NCI-H2107 treated with DMSO at 0.1 percent for 48 hours (cell line): ENCODE results near the gene ALOX12.
A peak's percentile ranks its signal among the peaks of the same experiment; 100 is the strongest.
"Not testable (repeated sequence)": the region's sequence is repeated elsewhere in the genome, so short reads cannot be mapped to it uniquely, and the experiment has no call there.

Experiments
- DNase-seq: peaks from one replicate; lab custom pipeline; 2025; ENCODE audit not compliant: unreplicated experiment; lab: John Stamatoyannopoulos, UW

ALOX12 gene

DNA sequence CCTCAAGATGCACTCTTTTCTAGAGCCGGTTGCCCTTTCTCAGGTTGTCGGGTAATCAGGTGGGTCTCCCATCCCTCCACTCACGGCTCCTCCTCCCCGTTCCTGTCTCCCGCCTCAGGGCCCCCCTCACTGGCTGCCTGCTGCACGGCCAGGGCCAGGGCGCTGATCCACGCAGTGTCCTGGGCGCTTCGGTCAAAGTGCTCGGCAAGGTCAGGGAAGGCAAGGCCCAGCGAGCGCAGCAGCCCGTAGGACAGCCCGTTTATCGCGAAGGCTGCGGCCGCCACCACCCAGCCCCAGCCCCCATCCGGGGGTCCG, 47.3 kb downstream of the ALOX12 start:
- no peak for DNase-seq

DNA sequence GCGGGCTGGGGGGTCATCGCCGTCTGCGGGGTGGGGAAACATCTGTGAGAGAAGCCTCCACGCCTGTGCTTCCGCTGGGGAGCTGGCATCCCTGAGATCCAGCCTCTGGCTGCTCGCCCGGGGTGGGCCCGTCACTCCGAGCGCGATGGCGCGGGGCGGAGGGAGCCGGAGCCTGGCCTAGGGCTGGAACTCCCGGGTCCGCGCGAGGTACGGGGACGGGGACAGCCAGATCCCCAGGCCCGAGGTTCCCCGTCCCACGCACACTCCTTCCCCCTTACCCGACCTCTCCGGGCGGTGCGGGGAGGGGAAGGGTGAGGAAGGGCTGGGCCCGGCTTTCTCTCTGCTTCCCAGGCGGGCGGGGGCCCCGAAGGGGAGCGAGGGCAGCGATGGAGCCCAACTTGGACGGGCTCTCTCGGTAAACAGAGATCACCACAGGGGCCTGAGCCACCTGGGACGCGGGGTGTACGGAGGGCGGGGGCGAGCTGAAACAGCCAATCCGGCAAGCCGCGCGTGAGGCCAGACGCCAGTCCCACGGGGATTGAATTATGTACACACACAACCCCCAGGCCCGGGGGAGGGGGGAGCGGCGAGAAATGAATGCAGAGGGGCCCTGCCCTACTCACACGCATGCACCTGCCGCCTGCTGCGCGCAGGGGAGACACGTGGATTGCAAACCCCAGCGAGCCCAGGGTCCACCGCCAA, 47.8 kb downstream of the ALOX12 start, which contains the start of gene SLC16A11:
Gene SLC16A11 (minus strand): TSS at position 596 of the 702 bp plus-strand sequence. CDS start 579 bp downstream, at position 17.
- peak; percentile 55 for DNase-seq

DNA sequence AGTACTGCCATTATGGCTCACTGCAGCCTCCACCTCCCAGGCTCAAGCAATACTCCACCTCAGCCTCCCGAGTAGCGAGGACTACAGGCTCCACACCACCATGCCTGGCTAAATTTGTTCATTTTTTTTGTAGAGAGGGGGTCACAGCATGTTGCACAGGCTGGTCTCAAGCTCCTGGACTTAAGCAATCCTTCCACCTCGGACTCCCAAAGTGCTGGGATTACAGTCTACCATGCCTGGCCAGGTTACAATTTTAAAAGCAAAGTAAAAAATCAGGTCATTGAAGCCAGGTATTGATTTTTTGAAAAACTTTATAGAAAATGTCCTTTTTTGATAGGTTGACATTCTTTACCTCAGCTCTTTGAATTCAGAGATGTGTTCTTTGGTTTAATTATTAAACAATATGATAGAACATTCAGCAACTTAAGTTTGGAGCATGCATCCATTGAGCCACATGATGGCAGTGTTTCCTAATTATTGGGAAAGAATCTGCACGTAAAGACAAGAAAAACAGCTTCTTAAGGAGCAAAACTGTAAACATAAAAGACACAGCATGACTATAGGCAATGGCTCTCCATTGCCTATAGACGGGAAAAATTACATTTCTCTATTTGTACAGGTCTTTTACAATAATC, 49.8 kb downstream of the ALOX12 start:
- DNase-seq: peak; percentile 22

DNA sequence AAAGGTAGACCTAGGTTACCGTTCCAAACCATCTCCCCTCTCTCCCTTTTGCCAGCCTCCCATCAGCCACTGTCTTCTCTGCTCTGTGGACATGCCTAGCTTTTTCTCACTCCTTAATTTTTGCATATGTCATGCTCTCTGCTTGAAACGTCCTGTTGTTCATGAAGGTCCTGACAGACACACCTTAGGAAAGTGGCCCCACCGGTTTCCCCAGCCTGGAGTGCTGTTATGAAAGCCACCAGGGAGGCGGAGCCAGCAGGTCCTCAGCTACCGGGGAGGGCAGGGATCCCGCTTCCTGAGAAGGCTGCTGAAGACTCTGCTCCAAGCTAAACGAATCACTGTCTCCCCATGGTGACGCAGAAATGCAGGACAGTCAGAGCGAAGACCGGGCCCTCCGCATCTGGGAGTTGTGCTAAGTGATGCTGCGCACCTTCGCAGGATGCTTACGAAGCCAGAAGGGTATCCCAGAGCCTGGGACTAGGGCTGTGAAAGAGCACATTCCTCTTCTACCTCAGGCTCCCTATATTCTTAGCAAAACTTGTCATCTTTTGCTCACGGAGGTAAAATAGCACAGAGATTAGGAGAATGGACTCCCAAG, 50.4 kb downstream of the ALOX12 start:
- DNase-seq: no peak

DNA sequence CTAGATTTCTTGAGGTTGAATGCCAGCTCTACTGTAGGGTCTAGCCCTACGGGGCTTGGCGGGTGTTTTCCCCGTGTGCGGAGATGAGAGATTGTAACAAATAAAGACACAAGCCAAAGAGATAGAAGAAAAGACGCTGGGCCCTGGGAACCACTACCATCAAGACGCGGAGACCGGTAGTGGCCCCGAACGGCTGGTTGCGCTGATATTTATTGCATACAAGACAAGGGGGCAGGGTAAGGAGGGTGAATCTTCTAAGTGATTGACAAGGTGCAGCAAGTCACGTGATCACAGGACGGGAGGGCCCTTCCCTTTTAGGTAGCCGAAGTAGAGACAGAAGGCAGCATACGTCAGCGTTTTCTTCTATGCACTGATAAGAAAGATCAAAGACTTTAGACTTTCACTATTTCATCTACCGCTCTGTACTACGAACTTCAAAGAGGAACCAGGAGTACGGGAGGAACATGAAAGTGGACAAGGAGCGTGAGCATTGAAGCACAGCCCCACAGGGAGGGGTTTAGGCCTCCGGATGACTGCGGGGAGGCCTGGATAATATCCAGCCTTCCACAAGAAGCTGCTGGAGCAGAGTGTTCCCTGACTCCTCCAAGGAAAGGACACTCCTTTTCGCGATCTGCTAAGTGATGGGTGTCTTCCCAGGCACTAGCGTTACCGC, 51.0 kb downstream of the ALOX12 start:
- DNase-seq: not testable (repeated sequence)

DNA sequence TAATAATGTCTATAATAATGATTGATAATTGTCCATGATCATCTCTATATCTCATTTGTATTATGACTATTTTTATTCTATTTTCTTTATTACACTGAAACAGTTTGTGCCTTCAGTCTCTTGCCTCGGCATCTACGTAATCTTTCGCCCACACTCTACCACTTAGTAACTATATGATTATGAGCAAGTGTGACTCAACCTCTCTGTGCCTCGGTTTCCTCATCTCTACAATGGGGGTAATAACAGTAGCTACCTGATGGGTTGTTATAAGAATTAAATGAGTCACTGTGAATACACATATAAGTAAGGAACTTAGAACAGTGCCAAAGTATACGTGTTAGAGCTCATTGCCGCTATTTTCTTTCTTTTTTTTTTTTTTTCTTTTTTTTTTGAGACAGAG, 51.7 kb downstream of the ALOX12 start:
- no peak for DNase-seq

DNA sequence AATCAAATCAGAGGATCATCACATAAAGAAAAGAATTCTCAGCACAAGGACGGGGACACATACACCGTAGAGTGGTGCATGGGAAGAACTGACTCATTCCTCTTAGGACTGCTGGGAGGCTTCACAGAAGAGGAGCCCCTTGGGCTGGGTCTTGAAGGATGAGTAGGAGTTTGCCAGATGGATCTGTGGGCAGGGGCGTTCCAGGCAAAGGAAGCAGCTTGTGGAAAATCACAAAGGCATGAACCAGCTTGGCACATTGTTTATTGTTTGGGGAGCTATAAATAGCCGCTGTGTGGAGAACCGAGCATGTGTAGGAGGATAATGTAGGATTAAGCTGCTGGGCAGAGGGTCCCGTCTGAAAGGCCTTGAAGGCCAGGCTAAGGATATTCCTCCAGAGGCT, 53.1 kb downstream of the ALOX12 start:
- no peak for DNase-seq

DNA sequence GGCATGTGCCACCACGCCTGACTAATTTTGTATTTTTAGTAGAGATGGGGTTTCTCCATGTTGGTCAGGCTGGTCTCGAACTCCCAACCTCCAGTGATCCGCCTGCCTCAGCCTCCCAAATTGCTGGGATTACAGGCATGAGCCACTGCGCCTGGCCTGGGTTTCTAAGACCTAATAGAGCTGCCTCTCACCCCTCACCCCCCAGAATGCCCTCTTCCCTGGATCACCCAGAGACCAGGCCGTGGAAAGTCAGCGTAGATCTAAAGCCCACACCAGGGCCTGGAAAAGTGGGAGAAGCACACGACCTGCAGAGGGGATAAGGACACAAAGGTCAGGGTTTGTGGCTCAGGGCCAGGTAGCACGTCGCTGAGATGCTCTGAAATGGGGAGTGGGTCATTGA, 54.7 kb downstream of the ALOX12 start:
- DNase-seq: not testable (repeated sequence)

DNA sequence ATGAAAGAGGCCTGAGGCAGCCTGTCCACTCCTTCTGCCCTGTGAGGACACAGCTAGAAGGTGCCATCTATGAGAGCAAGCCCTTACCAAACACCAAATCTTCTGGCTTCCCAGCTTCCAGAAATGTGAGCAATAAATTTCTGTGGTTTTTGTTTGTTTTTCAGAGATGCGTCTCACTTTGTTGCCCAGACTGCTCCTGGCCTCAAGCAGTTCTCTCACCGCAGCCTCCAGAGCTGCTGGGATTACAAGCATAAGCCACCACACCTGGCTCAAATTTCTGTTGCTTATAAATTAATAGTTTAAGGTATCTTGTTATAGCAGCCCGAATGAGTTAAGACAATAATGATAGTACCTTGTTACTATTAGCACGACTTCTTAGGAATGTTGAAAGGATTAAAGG, 60.5 kb downstream of the ALOX12 start:
- no peak for DNase-seq

DNA sequence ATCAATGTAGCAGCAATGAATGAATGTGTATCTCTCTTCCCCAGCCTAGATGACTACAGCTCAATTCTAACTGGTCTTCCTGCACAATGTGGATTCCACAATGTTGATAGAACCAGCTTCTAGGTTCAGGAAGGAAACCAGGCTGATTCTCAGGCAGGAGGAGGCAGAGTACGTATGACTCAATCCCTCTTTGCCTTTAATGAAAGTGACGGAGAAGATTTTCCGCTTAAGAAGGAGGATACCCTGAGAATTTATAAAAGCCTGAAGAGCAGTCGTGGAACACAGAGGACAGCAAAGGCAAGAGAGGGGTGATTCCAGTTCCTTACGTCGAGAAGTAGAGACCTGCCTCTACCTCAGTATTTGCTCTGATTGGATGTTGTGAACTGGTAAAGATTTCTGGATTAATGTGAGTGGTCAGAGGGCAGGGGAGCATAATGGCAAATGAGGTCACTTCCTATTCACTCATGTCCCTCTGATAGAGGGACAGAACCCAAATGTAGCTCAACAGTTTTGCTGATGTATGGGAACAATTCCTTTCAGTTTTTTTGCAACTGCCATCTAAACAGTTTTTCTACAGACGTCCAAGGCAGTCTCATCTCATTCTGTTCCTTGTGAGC, 63.1 kb downstream of the ALOX12 start:
- no peak for DNase-seq
